Measurements from ENCODE around the gene MMP2. TPM values are rescaled to one million over a fixed set of nuclear protein-coding genes. Genes with fewer than 3 reads are reported as not detected.

MMP2 gene
- total and polyA plus RNA-seq, 10 of the 15 experiments (the other 5 are each of a cell fraction or from before 2014, with no cell fraction given), result 0.37 to 0.80 (median 0.59) TPM; not detected in 7

DNA sequence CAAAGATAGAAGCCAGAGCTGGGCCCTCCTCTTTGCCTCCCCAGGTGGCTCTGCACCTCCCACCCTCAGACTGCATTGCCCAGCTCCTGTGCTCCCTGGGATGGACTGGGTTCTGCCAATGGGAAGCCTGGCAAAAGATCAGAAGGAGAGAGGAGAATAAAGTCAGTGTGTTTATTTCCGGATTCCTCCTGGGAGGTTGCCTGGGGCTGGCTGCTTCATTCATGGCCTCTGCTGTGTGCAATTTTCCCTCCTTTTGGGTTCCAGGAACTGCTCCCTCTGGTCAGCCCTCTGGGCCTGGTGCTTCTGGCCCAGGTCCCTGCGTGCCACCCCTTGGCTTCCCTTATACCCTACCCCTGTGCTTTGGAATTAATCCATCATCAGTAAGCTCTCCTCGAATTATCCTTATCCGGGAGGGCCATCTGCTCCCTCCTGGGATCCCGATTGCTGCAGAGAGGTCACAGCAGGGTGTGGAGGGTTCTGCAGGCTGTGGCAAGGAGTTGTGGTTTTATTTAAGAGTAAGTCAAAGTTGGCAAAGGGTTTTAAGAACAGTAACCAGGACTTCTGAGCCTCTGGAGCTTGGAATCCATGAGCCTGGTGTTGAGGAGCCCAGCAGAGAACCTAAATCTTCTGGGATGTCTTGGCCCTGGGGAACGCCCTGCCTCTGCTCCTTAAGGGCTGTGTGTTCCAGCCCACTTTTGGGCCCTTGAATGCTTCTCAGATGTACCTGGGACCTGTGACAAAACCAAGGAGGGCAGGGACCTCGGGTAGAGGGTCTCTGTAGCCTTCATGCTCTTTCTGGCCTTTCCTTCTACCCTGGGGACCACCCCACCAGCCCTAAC, 8.2 kb upstream of the MMP2 start (continued):
- TF ChIP-seq, protein P1, sequence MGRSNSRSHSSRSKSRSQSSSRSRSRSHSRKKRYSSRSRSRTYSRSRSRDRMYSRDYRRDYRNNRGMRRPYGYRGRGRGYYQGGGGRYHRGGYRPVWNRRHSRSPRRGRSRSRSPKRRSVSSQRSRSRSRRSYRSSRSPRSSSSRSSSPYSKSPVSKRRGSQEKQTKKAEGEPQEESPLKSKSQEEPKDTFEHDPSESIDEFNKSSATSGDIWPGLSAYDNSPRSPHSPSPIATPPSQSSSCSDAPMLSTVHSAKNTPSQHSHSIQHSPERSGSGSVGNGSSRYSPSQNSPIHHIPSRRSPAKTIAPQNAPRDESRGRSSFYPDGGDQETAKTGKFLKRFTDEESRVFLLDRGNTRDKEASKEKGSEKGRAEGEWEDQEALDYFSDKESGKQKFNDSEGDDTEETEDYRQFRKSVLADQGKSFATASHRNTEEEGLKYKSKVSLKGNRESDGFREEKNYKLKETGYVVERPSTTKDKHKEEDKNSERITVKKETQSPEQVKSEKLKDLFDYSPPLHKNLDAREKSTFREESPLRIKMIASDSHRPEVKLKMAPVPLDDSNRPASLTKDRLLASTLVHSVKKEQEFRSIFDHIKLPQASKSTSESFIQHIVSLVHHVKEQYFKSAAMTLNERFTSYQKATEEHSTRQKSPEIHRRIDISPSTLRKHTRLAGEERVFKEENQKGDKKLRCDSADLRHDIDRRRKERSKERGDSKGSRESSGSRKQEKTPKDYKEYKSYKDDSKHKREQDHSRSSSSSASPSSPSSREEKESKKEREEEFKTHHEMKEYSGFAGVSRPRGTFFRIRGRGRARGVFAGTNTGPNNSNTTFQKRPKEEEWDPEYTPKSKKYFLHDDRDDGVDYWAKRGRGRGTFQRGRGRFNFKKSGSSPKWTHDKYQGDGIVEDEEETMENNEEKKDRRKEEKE (IDR thresholded peaks at IDR 0.05), result no peak
- TF ChIP-seq RAD51 (IDR thresholded peaks at IDR 0.05), result no peak
- TF ChIP-seq FOS (IDR thresholded peaks at IDR 0.05; ENCODE audit: borderline replicate concordance, extremely low read depth, insufficient read length), result no peak

DNA sequence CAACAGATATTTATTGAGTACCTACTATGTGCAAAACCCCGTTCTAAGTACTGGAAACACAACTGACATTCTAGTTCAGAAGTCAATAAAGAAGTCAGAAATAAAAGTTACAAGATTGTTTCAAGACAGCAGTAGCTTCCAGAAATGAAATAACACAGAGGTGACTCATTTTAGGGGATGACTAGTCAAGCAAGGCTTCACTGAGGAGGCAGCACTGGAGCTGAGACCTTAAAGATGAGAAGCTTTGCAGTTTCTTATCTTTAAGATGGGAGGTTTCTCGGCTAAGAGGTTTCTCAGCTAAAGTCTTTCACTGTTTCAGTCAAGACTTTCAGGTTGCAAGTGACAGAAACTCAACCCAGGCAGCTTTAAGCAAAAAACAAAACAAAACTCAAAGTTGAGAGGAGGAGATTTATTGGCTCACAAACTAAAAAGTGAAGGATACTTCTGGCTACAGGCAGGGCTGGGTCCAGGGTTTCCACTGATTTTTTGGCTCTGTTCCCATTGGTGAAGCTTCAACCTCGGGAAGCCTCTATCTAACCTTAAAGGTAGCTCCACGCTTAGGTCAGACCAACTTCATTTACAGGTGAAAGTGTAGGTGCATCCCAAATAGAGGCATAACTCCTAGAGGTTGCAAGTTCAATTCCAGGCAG, 7.4 kb upstream of the MMP2 start:
- Histone ChIP-seq H3K9me3 (replicated peaks; ENCODE audit: control insufficient read depth, insufficient read depth, low read length) (no peaks in the 10 kb centered on the region), H3K4me1 (ENCODE audit: control insufficient read depth, insufficient read depth, low read length) (no peaks in the 10 kb centered on the region; the same call in 1 of the 2 replicates), H3K27me3 (replicated peaks in 1 of 2; ENCODE audit: control insufficient read depth in 2 of 2, insufficient read depth in 2 of 2, low read length in 1 of 2) (no peaks in the 10 kb centered on the region), H2AFZ (ENCODE audit: control insufficient read depth, low read depth, low read length) (no peak overlapping the region), H3K9ac (ENCODE audit: control insufficient read depth, insufficient read depth, low read length) (no peak overlapping the region), H3K4me2 (ENCODE audit: control insufficient read depth, insufficient read depth) (no peak overlapping the region), H4K20me1 (ENCODE audit: control insufficient read depth, insufficient read depth) (no peaks in the 10 kb centered on the region), H3K4me3 (no peak overlapping the region), H3K27ac (ENCODE audit: control insufficient read depth, insufficient read depth) (no peak overlapping the region), H3K79me2 (ENCODE audit: control insufficient read depth, insufficient read depth, low read length) (no peaks in the 10 kb centered on the region), H3K36me3 (ENCODE audit: control insufficient read depth in 2 of 2, insufficient read depth in 2 of 2, low read length in 1 of 2) (no peaks in the 10 kb centered on the region)
- FAIRE-seq (no peak), ATAC-seq (peak; percentile 63), DNase-seq (ENCODE audit: low read depth, low spot score) (no peak)
- in situ Hi-C loops (cut with MboI) (no loop called here), intact Hi-C loops (cut with micrococcal nuclease; ENCODE audit: unreplicated experiment) (no loop called here)
- ChIA-PET SMC1A (ENCODE audit: uncharacterized antibody, unreplicated experiment) (no interaction called here), RAD21 (ENCODE audit: unreplicated experiment) (no interaction called here), CTCF (no interaction called here), POLR2A (no interaction called here)
- 12% methylated on average over 4 of the region's 4 CpGs for whole genome bisulfite sequencing (ENCODE audit: insufficient coverage, insufficient replicate concordance, low lambda C conversion rate, missing lambda C conversion rate)
- BruUV-seq (replicated peaks), result no TSS peak
- TF ChIP-seq PAX5 (IDR thresholded peaks at IDR 0.05; ENCODE audit: borderline replicate concordance, low read depth, low read length) (peak; percentile 98), NFYB (IDR thresholded peaks at IDR 0.05; ENCODE audit: insufficient read depth, low read depth, low read length) (no peak), JUNB (IDR thresholded peaks at IDR 0.05) (peak; percentile 51)

Data from GM12878 (cell line).